ENCODE results near the gene FSTL4. TPM values are rescaled to one million over a fixed set of nuclear protein-coding genes. Genes with fewer than 3 reads are reported as not detected.

Gene FSTL4
- total RNA-seq, 4 donors from 2014 or later, result 0.27 to 1.6 (median 0.35) TPM; not detected in 1

DNA sequence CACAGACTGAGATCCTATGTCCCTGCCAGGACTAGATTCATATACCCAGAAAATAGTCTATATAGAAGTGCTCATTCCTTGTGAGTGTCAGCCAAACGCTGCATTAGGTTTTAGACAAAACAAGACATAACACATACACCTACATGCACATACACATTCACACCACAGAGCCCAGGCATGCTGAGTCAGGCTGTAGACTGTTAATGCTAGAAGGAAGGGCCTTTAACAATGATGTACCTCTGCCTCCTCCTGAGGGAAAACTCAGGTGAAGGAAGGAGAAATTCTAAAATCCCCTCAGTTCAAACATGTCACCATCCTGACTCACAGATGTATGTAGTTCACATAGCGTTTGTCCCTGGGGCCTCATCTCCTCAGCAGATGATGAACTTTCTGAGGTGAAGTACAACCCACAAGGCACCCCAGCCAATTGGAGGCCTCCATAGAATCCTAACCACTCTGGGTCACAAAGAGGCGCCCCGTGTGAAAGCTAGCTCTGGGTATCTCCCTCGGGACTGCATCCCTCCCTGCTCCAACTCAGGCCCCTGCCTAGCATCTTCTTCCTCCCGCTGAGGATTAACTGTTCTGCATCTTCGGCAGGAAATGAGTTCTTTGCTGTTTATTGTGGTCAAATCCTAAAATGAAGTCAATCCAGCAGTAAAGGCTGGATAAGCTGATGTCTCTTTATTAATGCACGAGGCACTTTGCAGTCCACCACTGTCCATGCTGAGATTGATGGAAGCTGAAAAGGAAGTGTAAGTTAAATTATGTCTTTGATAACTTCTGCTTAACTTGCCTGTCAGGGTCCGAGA, 40.8 kb upstream of the FSTL4 start:
- DNase-seq, result no peak
- H3K36me3 ChIP-seq, result no peaks in the 10 kb centered on the region
- TF ChIP-seq POLR2A (IDR thresholded peaks at IDR 0.05), result no peak
- TF ChIP-seq, protein P1, sequence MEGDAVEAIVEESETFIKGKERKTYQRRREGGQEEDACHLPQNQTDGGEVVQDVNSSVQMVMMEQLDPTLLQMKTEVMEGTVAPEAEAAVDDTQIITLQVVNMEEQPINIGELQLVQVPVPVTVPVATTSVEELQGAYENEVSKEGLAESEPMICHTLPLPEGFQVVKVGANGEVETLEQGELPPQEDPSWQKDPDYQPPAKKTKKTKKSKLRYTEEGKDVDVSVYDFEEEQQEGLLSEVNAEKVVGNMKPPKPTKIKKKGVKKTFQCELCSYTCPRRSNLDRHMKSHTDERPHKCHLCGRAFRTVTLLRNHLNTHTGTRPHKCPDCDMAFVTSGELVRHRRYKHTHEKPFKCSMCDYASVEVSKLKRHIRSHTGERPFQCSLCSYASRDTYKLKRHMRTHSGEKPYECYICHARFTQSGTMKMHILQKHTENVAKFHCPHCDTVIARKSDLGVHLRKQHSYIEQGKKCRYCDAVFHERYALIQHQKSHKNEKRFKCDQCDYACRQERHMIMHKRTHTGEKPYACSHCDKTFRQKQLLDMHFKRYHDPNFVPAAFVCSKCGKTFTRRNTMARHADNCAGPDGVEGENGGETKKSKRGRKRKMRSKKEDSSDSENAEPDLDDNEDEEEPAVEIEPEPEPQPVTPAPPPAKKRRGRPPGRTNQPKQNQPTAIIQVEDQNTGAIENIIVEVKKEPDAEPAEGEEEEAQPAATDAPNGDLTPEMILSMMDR (IDR thresholded peaks at IDR 0.05), result no peak
- H3K4me1 ChIP-seq, result no peaks in the 10 kb centered on the region
- no peak overlapping the region for H3K27ac ChIP-seq
- H3K27me3 ChIP-seq, result no peaks in the 10 kb centered on the region
- no peak overlapping the region for H3K4me3 ChIP-seq
- H3K9me3 ChIP-seq, result no peaks in the 10 kb centered on the region

DNA sequence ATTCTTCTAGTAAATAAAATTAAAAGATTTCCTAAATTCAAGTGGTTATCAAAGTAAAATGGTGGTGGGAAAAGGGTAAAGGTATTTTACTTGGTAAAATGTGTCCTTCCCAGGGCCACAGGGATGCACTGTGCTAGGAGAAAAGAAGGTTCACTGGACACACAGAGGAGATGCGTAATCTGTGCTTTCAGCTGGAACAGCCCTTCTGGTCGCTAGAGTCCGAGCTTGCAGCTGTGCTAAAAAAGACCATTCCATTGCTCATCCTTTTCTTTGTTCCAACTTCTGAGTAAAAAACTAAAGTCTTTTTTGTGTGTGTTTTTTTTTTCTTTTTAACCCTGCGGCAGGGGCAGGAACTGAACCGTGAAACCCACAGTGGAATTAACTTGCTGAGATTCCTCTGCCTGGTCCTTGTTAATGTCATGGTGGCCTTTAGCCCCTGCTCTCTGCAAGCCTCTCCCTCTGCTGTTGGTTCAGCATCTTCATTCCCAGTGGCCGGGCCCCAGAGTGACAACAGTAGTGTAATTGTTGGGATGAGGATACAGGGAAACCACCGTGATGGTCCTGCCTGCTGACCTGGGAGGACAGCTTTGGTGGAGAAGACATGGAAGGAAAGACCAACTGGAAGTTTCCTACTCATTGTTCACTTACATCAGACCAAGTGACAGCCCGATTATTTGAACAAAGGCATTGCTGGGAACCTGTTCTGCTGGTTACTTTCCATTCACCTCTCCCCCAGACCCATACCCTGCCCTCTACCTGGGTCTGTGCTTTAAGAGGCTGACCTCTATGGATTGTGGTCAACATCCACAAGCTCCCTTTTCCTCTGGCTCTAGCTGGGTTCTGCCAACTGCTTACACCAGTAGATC, 31.9 kb upstream of the FSTL4 start:
- Histone ChIP-seq H3K9me3 (no peaks in the 10 kb centered on the region), H3K27me3 (no peaks in the 10 kb centered on the region), H3K4me3 (no peak overlapping the region), H3K27ac (no peak overlapping the region), H3K36me3 (no peaks in the 10 kb centered on the region), H3K4me1 (no peaks in the 10 kb centered on the region)
- DNase-seq, result no peak
- no peak for TF ChIP-seq POLR2A (IDR thresholded peaks at IDR 0.05)
- TF ChIP-seq, protein P1 (IDR thresholded peaks at IDR 0.05), result no peak

DNA sequence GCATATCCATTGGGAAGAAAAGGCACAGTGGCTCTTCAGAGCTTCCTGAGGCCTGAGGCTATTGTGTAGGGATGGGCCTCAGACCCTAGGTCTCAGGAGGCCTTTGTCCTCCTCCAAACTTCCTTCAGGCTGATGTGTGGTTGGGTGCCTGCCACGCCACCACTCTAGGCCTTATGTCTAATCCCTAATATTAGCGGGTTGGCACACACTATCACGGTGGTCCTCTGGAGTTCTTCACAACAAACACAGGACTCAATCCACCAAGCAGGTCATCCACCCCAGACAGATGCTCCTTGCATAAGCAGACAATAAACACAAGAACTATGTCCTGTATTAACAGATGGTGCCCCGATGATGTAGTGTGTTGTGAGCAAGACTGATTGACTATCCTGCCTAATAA, 31.0 kb upstream of the FSTL4 start:
- no peaks in the 10 kb centered on the region for H3K36me3 ChIP-seq
- DNase-seq, result no peak
- TF ChIP-seq, protein P1 (IDR thresholded peaks at IDR 0.05), result no peak
- TF ChIP-seq POLR2A (IDR thresholded peaks at IDR 0.05), result no peak
- no peaks in the 10 kb centered on the region for H3K9me3 ChIP-seq
- no peak overlapping the region for H3K4me3 ChIP-seq
- H3K27me3 ChIP-seq, result no peaks in the 10 kb centered on the region
- no peak overlapping the region for H3K27ac ChIP-seq
- no peaks in the 10 kb centered on the region for H3K4me1 ChIP-seq

DNA sequence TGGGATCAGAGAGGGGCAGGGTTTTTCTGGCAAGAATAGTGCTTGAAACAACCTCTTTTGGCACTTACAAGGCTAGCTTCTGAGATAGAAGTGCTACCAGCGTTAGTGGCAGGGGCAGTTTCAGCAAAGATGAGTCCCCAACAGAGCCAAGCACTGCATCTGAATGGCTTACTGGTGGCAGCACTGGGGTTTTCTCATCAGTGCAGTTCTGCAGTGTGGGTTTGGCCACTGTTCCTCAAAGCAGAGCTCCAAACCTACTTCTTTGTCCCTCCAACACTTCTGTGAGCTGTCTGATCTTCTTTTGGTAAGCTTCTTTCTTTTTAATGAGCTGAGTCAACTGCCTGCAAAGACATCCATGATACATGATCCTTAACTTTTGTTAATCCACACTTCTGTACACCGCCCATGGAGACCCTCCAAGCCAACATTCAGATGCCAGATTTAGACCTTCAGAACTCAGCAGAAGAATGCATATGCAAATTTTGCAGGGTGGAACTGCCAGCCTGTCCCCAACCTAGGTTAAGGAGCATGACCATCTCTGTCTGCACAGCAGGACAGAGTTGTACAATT, 29.9 kb upstream of the FSTL4 start:
- TF ChIP-seq, protein P1 (IDR thresholded peaks at IDR 0.05), result no peak
- no peak for TF ChIP-seq POLR2A (IDR thresholded peaks at IDR 0.05)
- no peaks in the 10 kb centered on the region for H3K4me1 ChIP-seq
- no peak for DNase-seq

DNA sequence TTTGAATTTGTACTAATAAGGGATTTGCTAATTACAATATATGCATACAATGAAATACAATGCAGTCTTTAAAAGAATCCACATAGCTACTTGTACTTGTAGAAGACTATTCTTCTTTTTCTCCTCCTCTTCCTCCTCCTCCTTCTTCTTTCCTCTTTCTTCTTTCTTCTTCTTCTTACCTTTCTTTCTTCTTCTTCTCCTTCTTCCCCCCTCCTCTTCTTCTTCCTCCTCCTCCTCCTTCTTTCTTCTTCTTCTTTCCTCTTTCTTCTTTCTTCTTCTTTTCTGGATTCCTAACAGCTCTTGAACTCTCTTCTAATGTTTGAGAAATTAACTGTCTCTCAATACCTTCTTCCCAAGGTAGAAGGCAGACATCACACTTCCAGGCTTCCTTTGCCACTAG, 29.3 kb upstream of the FSTL4 start:
- Histone ChIP-seq H3K4me3 (no peak overlapping the region), H3K9me3 (no peaks in the 10 kb centered on the region), H3K27me3 (no peaks in the 10 kb centered on the region), H3K4me1 (no peaks in the 10 kb centered on the region), H3K27ac (no peak overlapping the region), H3K36me3 (no peaks in the 10 kb centered on the region)
- no peak for DNase-seq
- TF ChIP-seq, protein P1 (IDR thresholded peaks at IDR 0.05), result no peak
- no peak for TF ChIP-seq POLR2A (IDR thresholded peaks at IDR 0.05)

More for the DNA sequence above, 29.9 kb upstream of the FSTL4 start:
- H3K4me3 ChIP-seq, result no peak overlapping the region
- H3K27me3 ChIP-seq, result no peaks in the 10 kb centered on the region
- H3K27ac ChIP-seq, result no peak overlapping the region
- H3K36me3 ChIP-seq, result no peaks in the 10 kb centered on the region
- no peaks in the 10 kb centered on the region for H3K9me3 ChIP-seq

Measured in Peyer's patch (tissue), 4 donors.